ENCODE data around the gene DUSP15.

The DUSP15 gene

DNA sequence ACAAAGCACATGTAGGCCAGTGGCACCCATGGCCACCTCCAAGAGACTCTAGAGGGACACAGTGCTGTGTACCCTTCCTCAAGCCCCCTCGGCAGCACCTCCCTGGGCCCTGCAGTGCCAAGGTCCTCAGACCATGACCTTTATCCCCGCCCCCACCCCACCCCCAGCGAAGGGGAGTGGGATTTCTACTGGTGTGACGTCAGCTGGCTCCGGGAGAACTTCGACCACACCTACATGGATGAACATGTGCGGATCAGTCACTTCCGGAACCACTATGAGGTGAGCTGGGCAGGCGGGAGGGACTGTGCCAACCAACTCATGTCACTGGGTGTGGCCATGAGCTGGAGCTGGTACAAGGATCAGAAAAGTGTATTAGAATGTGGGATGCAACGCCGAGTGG is 38.1 kb upstream of the DUSP15 start:
- peaks cover 7% of the 10 kb centered on the region; the same call in 1 of the 2 replicates for H3K27me3 ChIP-seq (ENCODE audit: insufficient read depth, low read length)
- TF ChIP-seq CTCF (IDR thresholded peaks at IDR 0.05; ENCODE audit: low read length) (no peak), EZH2 (IDR thresholded peaks at IDR 0.05; ENCODE audit: borderline replicate concordance, low read length) (no peak)
- H3K27ac ChIP-seq (ENCODE audit: low read depth, low read length, poor library complexity, severe bottlenecking) = no peak overlapping the region
- H3K36me3 ChIP-seq (ENCODE audit: insufficient read depth, low read length) = no peaks in the 10 kb centered on the region
- no peaks in the 10 kb centered on the region for H3K9me3 ChIP-seq (ENCODE audit: low read length)
- H3K4me2 ChIP-seq (ENCODE audit: low read length) = no peak overlapping the region
- H3K4me3 ChIP-seq (ENCODE audit: low read depth, low read length, poor library complexity, severe bottlenecking) = no peak overlapping the region
- no peak overlapping the region for H3K9ac ChIP-seq (ENCODE audit: low read length)
- no peaks in the 10 kb centered on the region for H4K20me1 ChIP-seq (ENCODE audit: insufficient read depth, low read length)
- H3K9me2 ChIP-seq (ENCODE audit: low read depth, low read length) = no peaks in the 10 kb centered on the region
- no peaks in the 10 kb centered on the region for H3F3A ChIP-seq (ENCODE audit: insufficient read depth, low read length)
- H3K4me1 ChIP-seq (ENCODE audit: insufficient read depth, low read length, severe bottlenecking) = no peaks in the 10 kb centered on the region
- H3K79me2 ChIP-seq (ENCODE audit: insufficient read depth, low read length) = no peaks in the 10 kb centered on the region
- no peak overlapping the region for H2AFZ ChIP-seq (ENCODE audit: low read length)

DNA sequence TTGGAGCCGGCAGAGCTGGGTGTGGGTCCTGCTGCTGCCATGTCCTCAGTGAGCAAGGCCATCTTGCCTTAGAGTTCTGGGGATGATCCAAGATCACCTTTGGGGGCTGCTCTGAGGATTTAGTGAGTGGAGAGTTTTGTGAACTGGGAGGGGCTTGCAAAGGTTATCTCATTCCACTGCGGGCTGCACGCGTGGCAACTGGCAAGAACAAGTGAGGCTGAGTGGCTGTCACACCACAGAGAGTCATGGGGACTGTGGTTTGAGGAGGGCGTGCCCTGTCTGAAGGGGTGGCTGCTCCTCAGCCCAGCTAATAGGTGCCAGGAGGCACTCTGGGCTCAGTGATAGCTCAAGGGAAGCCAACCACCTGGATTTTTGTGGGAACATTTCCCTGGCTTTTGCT is 37.7 kb upstream of the DUSP15 start:
- no peak overlapping the region for H3K27ac ChIP-seq (ENCODE audit: low read depth, low read length, poor library complexity, severe bottlenecking)
- H4K20me1 ChIP-seq (ENCODE audit: insufficient read depth, low read length) = no peaks in the 10 kb centered on the region
- H3K79me2 ChIP-seq (ENCODE audit: insufficient read depth, low read length) = no peaks in the 10 kb centered on the region
- no peaks in the 10 kb centered on the region for H3K9me3 ChIP-seq (ENCODE audit: low read length)
- H3K36me3 ChIP-seq (ENCODE audit: insufficient read depth, low read length) = no peaks in the 10 kb centered on the region
- H2AFZ ChIP-seq (ENCODE audit: low read length) = no peak overlapping the region
- no peak overlapping the region for H3K9ac ChIP-seq (ENCODE audit: low read length)
- H3K9me2 ChIP-seq (ENCODE audit: low read depth, low read length) = no peaks in the 10 kb centered on the region
- H3K27me3 ChIP-seq (ENCODE audit: insufficient read depth, low read length) = peaks cover 7% of the 10 kb centered on the region; the same call in 1 of the 2 replicates
- no peaks in the 10 kb centered on the region for H3F3A ChIP-seq (ENCODE audit: insufficient read depth, low read length)
- no peak overlapping the region for H3K4me3 ChIP-seq (ENCODE audit: low read depth, low read length, poor library complexity, severe bottlenecking)
- H3K4me2 ChIP-seq (ENCODE audit: low read length) = no peak overlapping the region
- no peaks in the 10 kb centered on the region for H3K4me1 ChIP-seq (ENCODE audit: insufficient read depth, low read length, severe bottlenecking)
- no peak for TF ChIP-seq CTCF (IDR thresholded peaks at IDR 0.05; ENCODE audit: low read length)
- no peak for TF ChIP-seq EZH2 (IDR thresholded peaks at IDR 0.05; ENCODE audit: borderline replicate concordance, low read length)

DNA sequence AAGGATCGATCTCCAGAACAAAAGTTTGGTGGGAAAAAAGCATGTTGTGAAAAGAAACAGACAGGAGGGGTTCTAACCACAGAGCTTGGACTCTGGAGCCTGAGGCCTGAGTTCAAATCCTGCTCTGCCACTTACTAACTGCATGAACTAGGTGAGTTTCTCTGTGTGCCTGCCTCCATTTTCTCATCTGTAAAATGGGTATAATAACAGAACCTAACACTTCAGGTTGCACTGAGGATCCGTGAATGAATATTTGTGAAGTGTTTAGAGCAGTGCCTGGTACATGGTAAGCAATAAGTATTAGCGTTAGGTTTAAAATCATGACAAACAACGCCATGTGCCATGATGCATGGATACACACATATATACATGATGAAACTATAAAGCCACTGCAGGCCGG is 36.7 kb upstream of the DUSP15 start:
- peaks cover 7% of the 10 kb centered on the region; the same call in 1 of the 2 replicates for H3K27me3 ChIP-seq (ENCODE audit: insufficient read depth, low read length)
- no peaks in the 10 kb centered on the region for H3K9me3 ChIP-seq (ENCODE audit: low read length)
- no peaks in the 10 kb centered on the region for H3K79me2 ChIP-seq (ENCODE audit: insufficient read depth, low read length)

More for the DNA sequence above, 36.7 kb upstream of the DUSP15 start:
- no peak for TF ChIP-seq EZH2 (IDR thresholded peaks at IDR 0.05; ENCODE audit: borderline replicate concordance, low read length)
- TF ChIP-seq CTCF (IDR thresholded peaks at IDR 0.05; ENCODE audit: low read length) = no peak
- H3K4me2 ChIP-seq (ENCODE audit: low read length) = no peak overlapping the region
- no peaks in the 10 kb centered on the region for H3K36me3 ChIP-seq (ENCODE audit: insufficient read depth, low read length)
- no peak overlapping the region for H3K4me3 ChIP-seq (ENCODE audit: low read depth, low read length, poor library complexity, severe bottlenecking)
- H2AFZ ChIP-seq (ENCODE audit: low read length) = no peak overlapping the region
- no peaks in the 10 kb centered on the region for H3K4me1 ChIP-seq (ENCODE audit: insufficient read depth, low read length, severe bottlenecking)
- no peaks in the 10 kb centered on the region for H4K20me1 ChIP-seq (ENCODE audit: insufficient read depth, low read length)
- no peaks in the 10 kb centered on the region for H3F3A ChIP-seq (ENCODE audit: insufficient read depth, low read length)
- no peak overlapping the region for H3K27ac ChIP-seq (ENCODE audit: low read depth, low read length, poor library complexity, severe bottlenecking)
- no peaks in the 10 kb centered on the region for H3K9me2 ChIP-seq (ENCODE audit: low read depth, low read length)
- H3K9ac ChIP-seq (ENCODE audit: low read length) = no peak overlapping the region
